ENCODE results near the gene RAB33B.
"Not testable (repeated sequence)": the region's sequence is repeated elsewhere in the genome, so short reads cannot be mapped to it uniquely, and the experiment has no call there.

RAB33B gene

DNA sequence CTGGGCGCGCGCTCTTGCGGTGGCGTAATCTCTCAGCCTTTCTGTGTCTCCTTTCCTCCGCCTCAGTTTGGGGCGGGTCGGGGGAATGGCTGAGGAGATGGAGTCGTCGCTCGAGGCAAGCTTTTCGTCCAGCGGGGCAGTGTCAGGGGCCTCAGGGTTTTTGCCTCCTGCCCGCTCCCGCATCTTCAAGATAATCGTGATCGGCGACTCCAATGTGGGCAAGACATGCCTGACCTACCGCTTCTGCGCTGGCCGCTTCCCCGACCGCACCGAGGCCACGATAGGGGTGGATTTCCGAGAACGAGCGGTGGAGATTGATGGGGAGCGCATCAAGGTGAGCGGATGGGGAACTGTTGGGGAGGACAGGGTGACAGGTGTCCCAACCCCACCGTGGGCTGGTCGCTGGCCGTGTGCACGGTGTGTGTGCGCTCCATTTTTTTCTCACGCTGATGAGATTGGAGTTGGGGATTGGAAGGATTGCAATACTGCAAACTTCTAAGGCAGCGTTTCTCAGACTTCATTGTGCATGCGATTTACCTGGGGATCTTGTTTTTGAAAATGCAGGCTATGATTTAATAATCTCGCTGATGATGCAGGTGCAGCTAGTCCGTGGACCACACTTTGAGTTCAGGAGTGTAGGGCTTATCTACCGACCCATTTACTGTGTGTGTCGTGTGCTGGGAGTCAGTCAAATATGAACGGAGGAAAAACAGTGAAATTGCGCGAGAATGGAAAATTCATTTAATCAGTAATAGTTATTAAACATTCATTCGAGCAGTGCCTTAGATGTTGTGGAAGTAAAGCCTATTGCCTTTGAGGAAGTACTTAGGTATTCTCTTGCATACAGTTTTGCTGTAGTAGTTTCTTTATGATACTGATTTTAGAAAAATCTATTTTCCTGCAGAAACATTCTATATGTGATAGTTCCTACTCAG lies at the start of gene RAB33B:
RAB33B (plus strand) TSS at position 11 of the 935 bp plus-strand sequence; CDS start at position 86, 75 bp downstream.
- peak; percentile 8 for DNase-seq

DNA sequence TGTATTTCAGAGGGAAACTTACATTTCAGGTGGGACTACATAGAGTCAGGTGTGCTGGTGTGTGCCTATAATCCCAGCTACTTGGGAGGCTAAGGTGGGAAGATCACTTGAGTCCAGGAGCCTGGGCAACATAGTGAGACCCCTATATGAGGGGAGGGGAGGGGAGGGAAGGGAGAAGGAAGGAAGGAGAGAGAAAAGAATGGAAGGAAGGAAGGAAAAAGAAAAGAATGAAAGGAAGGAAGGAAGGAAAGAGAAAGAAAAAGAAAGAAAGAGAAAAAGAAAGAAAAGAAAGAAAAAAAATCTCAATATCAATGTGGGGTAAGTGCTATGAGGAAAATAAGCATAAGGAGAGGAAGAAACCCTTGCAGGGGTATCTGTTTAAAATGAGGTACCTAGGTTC lies 43.6 kb upstream of the RAB33B start:
- DNase-seq, result no peak

GRCh38 chr4:139414671-139415210 lies 39.2 kb upstream of the RAB33B start:
- not testable (repeated sequence) for DNase-seq

DNA sequence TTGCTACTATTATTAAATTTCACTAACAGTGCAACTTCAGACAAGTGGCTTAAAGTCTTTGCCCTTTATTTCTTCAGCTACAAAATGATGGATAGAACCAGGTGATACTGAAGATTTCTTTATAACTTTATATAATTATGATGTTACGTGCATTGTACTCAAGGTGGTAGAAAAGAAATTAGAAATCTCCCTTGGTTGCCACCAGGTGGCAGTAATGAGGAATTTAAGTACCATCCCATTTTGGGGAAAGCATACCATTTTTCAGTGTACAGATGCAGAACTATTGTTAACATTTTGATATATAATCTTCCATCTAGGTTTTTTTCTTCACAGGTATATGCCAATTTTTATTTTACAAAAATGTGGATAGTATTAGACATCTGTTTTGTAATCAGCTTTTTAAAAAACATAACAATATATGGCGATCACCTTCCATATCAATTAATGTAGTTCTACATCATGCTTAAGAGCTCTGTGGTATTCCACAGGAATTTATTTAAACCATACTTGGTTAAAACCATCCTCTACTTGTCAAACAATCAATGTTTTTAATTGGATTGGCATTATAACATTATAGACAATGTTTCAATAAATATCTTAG lies 37.7 kb upstream of the RAB33B start:
- DNase-seq, result peak; percentile 84

GRCh38 chr4:139419388-139419914 lies 34.5 kb upstream of the RAB33B start:
- DNase-seq, result no peak

GRCh38 chr4:139420652-139421051 lies 33.3 kb upstream of the RAB33B start:
- DNase-seq, result no peak

GRCh38 chr4:139436122-139436521 lies 17.8 kb upstream of the RAB33B start:
- no peak for DNase-seq

DNA sequence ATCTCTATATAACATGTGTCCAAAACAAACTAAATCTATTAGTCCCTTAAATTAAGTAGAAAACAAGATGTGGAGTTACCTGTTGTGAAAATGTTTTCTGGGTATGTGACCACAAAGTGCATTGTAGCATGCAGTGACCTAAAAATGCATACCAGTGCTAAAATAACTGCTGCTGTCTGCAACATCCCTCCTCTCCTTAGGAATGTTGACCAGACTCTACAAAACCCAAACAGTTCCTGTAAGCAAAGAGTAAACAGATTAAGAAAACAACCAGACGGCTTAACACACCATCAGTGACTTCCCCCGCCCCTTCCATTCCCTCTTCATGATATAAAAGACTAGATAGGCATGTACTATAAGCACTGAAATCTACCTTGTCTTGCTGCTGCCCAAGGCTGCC lies 15.8 kb upstream of the RAB33B start:
- no peak for DNase-seq

DNA sequence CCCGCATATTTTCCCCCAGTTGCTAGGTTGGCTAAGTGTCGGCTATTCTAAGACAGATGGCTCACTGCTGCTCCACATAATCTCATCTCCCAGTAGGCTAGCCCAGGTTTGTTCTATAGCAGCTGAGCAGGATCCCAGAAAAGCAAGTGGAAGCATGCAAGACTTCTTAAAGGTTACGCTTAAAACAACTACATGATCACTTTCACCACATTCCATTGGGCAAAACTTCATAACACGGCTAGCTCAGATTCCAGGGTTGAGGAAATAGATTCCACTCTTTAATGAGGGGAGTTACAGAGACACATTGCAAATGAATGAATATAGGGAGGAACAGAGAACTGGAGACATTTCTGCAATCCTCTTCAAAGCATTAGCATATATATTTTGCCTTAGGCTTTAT lies 12.9 kb upstream of the RAB33B start:
- no peak for DNase-seq

DNA sequence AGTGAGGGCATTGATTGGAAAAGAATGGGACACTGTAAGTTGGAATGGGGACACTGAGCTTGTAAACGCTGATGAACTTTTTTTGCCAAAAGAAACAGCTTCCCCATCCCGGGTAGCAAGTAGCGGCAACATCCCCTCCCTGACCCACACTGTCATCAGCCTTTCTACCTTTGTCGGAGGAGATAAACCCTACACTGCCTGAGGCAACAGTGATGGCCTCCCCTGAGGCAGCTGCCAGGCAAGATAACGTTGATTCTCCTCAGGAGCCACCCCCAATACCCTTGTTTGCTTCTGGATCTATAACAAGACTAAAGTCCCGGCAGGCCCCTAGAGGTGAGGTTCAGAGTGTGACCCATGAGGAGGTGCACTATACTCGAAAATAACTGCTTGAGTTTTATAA lies 10.3 kb upstream of the RAB33B start:
- no peak for DNase-seq

GRCh38 chr4:139444881-139445280 lies 9.0 kb upstream of the RAB33B start:
- not testable (repeated sequence) for DNase-seq

DNA sequence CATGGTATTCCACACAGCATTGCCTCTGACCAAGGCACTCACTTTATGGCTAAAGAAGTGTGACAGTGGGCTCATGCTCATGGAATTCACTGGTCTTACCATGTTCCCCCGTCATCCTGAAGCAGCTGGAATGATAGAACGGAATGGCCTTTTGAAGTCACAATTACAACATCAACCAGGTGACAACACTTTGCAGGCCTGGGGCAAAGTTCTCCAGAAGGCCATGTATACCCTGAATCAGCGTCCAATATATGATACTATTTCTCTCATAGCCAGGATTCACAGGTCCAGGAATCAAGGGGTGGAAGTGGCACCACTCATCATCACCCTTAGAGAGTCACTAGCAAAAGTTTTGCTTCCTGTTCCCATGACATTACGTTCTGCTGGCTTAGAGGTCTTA lies 6.8 kb upstream of the RAB33B start:
- DNase-seq, result not testable (repeated sequence)

DNA sequence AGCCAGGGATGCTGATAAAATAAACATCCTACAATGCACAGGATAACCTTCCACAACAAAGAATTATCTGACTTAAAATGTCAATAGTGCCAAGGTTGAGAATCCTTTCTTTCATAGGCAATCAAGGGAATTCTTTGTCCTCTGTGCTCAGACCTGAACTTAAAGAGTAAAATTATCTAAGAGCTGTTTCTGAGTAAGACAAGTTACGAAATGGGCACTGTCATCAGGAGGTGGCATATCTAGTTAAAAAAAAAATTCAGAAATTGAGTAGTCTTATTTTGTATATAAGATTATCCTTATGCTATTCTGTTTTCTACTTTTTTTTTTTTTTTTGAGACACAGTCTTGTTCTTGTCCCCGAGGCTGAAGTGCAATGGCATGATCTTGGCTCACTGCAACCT lies 3.3 kb upstream of the RAB33B start:
- DNase-seq, result no peak

GRCh38 chr4:139451997-139452396 lies 1.9 kb upstream of the RAB33B start:
- no peak for DNase-seq

DNA sequence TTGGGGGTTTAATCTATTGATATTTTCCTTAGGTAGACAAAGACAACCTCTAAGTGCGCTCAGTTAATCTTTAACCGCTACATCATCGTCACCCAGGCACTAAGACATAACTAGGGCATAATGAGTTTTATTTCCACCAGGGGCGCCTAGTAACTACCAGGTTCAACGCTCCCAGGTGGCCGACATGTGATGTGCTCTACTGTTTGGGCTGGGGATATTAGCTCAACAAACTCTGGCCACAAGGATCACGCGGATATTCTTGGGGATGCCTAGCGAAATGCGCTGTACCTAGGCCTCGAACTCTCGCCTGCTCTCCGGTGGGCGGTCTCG lies 915 bp upstream of the RAB33B start:
- DNase-seq, result no peak

GRCh38 chr4:139453371-139454110 lies 380 bp upstream of the RAB33B start:
- peak; percentile 43 for DNase-seq

- no peak for DNase-seq
Observed at GRCh38 chr4:139455126-139455538, 1.2 kb downstream of the RAB33B start.

DNA sequence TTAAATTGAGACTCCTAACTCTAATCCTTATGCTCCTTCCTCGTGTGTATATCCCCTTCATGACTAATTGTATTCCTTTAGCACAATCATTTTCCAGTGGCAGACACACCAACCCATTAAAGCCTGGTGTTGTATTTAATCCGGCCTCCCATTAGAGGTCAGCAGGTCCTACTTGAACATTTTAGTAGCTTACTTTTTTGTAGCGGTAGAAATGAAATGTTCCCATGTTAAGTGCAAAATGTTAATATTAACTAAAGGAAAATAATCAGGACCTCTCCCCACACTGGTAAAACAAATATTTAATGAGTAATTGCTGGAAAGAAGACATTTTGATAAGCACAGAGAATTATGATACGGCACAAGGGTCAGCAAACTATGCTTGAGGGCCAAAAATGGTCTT lies 3.4 kb downstream of the RAB33B start:
- no peak for DNase-seq

DNA sequence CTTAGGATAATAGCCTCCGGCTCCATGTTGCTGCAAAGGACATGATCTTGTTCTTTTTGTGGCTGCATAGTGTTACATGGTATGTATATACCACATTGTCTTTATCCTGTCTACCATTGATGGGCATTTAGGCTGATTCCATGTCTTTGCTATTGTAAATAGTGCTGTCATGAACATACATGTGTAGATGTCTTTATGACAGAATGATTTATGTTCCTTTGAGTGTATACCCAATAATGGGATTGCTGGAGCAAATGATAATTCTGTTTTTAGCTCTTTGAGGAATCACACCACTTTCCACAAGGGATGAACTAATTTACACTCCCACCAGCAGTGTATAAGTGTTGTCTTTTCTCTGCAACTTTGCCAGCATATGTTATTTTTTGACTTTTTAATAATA lies 4.6 kb downstream of the RAB33B start:
- no peak for DNase-seq

- DNase-seq, result no peak
Observed at GRCh38 chr4:139458999-139459398, 5.1 kb downstream of the RAB33B start.

- DNase-seq, result no peak
Observed at GRCh38 chr4:139460565-139460964, 6.6 kb downstream of the RAB33B start.

GRCh38 chr4:139461022-139461628 lies 7.2 kb downstream of the RAB33B start:
- no peak for DNase-seq

DNA sequence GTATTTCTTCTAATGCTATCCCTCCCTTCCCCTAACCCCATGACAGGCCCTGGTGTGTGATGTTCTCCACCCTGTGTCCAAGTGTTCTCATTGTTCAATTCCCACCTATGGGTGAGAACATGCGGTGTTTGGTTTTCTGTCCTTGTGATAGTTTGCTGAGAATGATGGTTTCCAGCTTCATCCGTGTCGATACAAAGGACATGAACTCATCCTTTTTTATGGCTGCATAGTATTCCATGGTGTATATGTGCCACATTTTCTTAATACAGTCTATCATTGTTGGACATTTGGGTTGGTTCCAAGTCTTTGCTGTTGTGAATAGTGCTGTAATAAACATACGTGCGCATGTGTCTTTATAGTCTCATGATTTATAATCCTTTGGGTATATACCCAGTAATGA lies 10.6 kb downstream of the RAB33B start:
- DNase-seq, result not testable (repeated sequence)

Data from NCI-H524 treated with DMSO at 0.1 percent for 48 hours (cell line).